RPMI8226 (cell line): ENCODE measurements around the gene PCDHGA9.
"Not testable (repeated sequence)": the region's sequence is repeated elsewhere in the genome, so short reads cannot be mapped to it uniquely, and the experiment has no call there.

Source experiments
- DNase-seq: peaks from one replicate; pipeline ENCODE4 v3.0.0-alpha.2; 2015

The PCDHGA9 gene

DNA sequence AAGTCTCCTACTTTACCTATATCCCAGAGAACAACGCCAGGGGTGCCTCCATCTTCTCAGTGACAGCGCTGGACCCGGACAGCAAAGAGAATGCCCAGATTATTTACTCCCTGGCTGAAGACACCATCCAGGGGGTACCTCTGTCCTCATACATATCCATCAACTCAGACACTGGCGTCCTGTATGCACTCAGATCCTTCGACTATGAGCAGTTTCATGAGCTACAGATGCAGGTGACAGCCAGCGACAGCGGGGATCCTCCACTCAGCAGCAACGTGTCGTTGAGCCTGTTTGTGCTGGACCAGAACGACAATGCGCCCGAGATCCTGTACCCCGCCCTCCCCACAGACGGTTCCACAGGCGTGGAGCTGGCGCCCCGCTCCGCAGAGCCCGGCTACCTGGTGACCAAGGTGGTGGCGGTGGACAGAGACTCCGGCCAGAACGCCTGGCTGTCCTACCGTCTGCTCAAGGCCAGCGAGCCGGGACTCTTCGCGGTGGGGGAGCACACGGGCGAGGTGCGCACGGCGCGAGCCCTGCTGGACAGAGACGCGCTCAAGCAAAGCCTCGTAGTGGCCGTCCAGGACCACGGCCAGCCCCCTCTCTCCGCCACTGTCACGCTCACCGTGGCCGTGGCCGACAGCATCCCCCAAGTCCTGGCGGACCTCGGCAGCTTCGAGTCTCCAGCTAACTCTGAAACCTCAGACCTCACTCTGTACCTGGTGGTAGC is 12.1 kb downstream of the PCDHGA9 start:
- not testable (repeated sequence) for DNase-seq

DNA sequence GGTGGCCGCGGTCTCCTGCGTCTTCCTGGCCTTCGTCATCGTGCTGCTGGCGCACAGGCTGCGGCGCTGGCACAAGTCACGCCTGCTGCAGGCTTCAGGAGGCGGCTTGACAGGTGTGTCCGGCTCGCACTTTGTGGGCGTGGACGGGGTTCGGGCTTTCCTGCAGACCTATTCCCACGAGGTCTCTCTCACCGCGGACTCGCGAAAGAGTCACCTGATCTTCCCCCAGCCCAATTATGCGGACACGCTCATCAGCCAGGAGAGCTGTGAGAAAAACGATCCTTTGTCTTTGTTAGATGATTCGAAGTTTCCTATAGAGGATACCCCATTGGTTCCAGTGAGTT is 12.7 kb downstream of the PCDHGA9 start:
- not testable (repeated sequence) for DNase-seq

DNA sequence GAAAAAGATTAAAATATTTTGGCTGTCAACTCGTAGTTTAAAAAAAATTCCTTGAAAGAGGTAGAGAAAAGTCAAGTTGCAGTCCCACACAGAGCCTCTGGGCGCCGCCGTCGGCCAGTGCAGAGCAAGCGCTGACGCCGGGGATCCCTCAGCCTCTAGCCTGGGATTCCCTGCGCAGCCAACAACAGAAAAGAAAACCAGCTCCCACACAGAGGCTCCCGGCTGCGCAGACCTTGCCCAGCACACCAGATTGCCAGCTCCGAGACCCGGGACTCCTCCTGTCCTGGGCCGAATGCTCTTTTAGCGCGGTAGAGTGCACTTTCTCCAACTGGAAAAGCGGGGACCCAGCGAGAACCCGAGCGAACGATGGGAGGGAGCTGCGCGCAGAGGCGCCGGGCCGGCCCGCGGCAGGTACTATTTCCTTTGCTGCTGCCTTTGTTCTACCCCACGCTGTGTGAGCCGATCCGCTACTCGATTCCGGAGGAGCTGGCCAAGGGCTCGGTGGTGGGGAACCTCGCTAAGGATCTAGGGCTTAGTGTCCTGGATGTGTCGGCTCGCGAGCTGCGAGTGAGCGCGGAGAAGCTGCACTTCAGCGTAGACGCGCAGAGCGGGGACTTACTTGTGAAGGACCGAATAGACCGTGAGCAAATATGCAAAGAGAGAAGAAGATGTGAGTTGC is 15.1 kb downstream of the PCDHGA9 start, which contains the start of gene PCDHGB7:
PCDHGB7 (plus strand) TSS at position 184 of the 679 bp plus-strand sequence; CDS start at position 367, 183 bp downstream.
- DNase-seq, result peak; percentile 55

GRCh38 chr5:141419074-141419880 is 16.7 kb downstream of the PCDHGA9 start:
- DNase-seq, result no peak

GRCh38 chr5:141420855-141421488 is 18.4 kb downstream of the PCDHGA9 start, which contains the start of gene PCDHGA11:
Gene PCDHGA11 (plus strand): TSS chr5:141421051. CDS start chr5:141421228, 177 bp downstream.
- peak; percentile 26 for DNase-seq

DNA sequence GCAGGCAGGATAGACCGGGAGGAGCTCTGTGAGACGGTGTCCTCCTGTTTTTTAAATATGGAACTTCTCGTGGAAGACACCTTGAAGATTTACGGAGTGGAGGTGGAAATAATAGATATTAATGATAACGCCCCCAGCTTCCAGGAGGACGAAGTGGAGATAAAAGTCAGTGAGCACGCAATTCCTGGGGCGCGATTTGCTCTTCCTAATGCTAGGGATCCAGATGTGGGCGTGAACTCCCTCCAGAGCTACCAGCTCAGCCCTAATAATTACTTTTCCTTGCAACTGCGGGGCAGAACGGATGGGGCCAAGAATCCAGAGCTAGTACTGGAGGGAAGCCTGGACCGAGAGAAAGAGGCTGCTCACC is 18.9 kb downstream of the PCDHGA9 start:
- no peak for DNase-seq

DNA sequence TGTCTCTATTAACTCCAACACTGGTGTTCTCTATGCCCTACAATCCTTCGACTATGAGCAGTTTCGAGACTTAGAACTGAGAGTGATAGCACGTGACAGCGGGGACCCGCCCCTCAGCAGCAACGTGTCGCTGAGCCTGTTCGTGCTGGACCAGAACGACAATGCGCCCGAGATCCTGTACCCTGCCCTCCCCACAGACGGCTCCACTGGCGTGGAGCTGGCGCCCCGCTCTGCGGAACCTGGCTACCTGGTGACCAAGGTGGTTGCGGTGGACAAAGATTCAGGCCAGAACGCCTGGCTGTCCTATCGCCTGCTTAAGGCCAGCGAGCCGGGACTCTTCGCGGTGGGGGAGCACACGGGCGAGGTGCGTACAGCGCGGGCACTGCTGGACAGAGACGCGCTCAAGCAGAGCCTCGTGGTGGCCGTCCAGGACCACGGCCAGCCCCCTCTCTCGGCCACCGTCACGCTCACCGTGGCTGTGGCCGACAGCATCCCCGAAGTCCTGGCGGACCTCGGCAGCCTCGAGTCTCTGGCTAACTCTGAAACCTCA is 20.2 kb downstream of the PCDHGA9 start:
- DNase-seq, result no peak

DNA sequence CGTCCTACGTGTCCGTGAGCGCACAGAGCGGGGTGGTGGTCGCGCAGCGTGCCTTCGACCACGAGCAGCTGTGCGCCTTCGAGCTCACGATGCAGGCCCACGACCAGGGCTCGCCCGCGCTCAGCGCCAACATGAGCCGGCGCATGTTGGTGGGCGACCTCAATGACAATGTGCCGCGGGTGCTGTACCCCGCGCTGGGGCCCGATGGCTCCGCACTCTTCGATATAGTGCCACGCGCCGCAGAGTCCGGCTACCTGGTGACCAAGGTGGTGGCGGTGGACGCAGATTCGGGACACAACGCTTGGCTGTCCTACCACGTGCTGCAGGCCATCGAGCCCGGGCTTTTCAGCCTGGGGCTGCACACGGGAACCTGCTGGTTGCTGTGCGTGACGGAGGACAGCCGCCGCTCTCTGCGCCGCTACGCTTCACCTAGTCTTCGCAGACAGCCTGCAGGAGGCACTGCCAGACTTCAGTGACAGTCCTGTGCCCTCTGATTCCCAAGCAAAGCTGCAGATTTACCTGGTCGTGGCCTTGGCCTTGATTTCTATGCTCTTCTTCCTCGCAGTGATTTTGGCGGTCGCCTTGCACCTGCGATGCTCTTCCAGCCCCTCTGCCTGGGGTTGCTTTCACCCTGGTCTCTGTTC is 25.3 kb downstream of the PCDHGA9 start:
- DNase-seq, result no peak

DNA sequence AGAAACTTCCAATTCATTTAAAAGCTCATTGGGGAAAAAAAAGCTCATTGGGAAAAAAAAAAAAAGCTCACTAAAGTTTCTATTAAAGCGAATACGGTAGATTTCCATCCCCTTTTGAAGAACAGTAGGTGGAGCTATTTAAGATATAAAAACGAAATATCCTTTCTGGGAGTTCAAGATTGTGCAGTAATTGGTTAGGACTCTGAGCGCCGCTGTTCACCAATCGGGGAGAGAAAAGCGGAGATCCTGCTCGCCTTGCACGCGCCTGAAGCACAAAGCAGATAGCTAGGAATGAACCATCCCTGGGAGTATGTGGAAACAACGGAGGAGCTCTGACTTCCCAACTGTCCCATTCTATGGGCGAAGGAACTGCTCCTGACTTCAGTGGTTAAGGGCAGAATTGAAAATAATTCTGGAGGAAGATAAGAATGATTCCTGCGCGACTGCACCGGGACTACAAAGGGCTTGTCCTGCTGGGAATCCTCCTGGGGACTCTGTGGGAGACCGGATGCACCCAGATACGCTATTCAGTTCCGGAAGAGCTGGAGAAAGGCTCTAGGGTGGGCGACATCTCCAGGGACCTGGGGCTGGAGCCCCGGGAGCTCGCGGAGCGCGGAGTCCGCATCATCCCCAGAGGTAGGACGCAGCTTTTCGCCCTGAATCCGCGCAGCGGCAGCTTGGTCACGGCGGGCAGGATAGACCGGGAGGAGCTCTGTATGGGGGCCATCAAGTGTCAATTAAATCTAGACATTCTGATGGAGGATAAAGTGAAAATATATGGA is 27.9 kb downstream of the PCDHGA9 start, which contains the start of gene PCDHGA12:
PCDHGA12 (plus strand) TSS at position 176 of the 782 bp plus-strand sequence; CDS start at position 429, 253 bp downstream.
- peak; percentile 74 for DNase-seq

DNA sequence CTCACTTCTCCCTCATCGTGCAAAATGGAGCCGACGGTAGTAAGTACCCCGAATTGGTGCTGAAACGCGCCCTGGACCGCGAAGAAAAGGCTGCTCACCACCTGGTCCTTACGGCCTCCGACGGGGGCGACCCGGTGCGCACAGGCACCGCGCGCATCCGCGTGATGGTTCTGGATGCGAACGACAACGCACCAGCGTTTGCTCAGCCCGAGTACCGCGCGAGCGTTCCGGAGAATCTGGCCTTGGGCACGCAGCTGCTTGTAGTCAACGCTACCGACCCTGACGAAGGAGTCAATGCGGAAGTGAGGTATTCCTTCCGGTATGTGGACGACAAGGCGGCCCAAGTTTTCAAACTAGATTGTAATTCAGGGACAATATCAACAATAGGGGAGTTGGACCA is 28.7 kb downstream of the PCDHGA9 start:
- no peak for DNase-seq

DNA sequence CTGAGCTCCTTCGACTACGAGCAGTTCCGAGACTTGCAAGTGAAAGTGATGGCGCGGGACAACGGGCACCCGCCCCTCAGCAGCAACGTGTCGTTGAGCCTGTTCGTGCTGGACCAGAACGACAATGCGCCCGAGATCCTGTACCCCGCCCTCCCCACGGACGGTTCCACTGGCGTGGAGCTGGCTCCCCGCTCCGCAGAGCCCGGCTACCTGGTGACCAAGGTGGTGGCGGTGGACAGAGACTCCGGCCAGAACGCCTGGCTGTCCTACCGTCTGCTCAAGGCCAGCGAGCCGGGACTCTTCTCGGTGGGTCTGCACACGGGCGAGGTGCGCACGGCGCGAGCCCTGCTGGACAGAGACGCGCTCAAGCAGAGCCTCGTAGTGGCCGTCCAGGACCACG is 29.7 kb downstream of the PCDHGA9 start:
- DNase-seq, result not testable (repeated sequence)

GRCh38 chr5:141432726-141433125 is 30.1 kb downstream of the PCDHGA9 start:
- DNase-seq, result not testable (repeated sequence)

DNA sequence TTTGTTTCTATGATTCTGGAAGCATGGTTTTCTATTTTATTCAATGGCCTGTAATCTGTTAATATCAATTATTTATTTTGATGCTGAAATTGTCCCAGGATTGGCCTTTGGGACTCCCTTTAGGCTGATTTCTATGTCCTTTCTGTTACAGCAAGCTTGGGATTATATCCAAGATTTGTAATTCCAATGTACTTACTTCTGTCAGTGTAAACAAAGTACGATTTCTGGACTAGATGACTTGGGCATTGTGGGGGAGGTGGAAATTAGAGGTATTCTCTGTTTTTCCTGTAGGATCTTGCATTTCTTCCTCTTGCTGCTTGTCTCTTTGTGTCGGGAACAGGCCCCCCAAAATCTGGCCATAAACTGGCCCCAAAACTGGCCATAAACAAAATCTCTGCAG is 31.4 kb downstream of the PCDHGA9 start:
- no peak for DNase-seq

DNA sequence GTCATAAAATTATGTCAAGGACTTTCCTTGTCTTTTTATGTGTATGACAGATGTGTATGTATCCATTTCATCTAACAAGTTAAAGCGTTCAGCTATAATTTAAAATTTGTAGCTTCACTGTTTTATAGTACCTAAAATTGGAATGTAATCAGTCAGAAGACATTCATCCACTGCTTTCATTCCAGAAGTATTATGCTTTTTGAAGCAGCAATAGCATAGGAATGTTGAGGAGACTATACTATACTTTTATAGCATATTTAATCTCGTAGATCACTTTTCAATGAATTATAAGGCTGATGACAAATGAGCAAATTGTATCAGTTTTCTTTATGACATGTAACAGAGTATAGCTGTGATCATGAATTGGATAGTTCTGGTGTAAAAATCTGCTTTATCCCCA is 34.6 kb downstream of the PCDHGA9 start:
- no peak for DNase-seq

DNA sequence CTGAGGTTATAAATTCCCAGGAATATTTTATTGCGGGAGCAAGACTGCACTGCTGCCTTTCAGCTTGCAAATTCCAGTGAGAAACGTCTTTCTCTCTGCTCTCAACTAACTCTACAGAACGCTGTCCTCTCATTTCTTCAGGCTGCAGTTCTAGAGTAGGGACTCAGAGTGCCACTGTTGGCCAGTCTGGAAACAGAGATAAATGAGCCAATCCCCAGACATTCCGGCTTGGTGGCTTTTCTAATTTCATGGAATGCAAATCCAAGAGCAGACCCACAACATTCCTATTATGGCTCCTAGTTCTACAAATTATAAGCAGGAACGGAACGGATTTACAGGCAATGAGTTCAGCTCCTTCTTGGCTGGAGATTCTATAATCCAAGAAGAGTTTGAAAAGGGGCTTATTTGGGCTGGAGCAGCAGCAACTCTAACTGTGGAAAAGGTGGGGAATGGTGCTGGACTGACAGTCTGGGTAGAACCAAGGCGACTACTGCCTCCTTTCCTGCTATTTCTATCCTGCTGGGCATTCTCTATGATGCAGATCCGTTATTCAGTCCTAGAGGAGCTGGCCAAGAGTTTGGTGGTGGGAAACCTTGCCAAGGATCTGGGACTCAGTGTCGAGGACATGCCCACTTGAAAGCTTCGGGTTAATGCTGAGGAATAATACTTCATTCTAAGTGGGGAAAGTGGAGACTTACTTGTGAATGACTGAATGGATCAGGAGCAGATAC is 37.0 kb downstream of the PCDHGA9 start:
- no peak for DNase-seq

- no peak for DNase-seq
These were observed 37.8 kb downstream of the PCDHGA9 start for GRCh38 chr5:141440341-141440740.

- DNase-seq, result no peak
These were observed 39.1 kb downstream of the PCDHGA9 start for GRCh38 chr5:141441571-141442170.
